Measurements from ENCODE around the gene TAF6.

TAF6 gene

GRCh38 chr7:100065452-100066186, 53.5 kb downstream of the TAF6 start:
- no peak for DNase-seq (ENCODE audit: low spot score)

GRCh38 chr7:100064162-100064561, 55.0 kb downstream of the TAF6 start:
- DNase-seq (ENCODE audit: low spot score), result no peak

GRCh38 chr7:100063376-100063775, 55.8 kb downstream of the TAF6 start:
- DNase-seq (ENCODE audit: low spot score), result no peak

DNA sequence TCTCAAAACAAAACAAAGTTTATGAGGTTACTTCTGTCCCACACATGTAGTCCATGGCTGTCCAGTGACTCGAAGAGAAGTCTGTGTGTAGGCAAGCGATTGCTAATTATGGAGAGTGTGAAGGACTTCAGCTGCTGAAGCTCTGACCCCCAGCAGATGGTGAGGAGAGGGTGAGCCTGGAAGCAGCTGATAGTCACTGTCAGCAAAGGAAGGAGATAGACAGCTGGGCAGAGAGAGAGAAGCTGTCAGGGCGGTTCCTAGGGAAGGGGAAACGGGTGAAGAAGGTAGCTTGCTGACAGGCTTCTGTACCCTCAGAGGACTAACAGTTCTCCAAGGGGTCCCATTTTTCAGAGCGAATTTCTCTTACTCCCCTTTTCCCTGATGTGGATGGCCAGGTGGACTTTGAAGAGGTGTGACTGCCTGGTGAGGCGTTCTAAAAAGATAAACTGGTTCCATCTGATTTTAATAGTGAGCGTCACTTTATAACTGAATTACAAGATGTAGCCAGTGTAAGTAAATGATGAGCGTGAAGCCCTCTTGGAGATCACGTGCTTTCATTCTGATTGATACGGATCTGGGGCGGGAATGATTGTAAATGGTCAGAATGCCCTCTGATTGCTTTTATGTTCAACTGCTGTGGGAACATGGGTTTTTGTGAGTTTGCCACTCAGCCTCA, 57.5 kb downstream of the TAF6 start:
- DNase-seq (ENCODE audit: low spot score), result no peak

- DNase-seq (ENCODE audit: low spot score), result no peak
These were observed 59.9 kb downstream of the TAF6 start for GRCh38 chr7:100059251-100059739.
